CD4-positive, alpha-beta T cell (primary cell): Measurements from ENCODE around the gene ZNF19. TPM values are rescaled to one million over a fixed set of nuclear protein-coding genes. Genes with fewer than 3 reads are reported as not detected.

Experiments
- ATAC-seq: fragments of 200-7000 bp; cut with Tn5 transposase; one replicate; pipeline ENCODE4 v1.10.0; 2022; ENCODE audit warnings: mild to moderate bottlenecking; ENCODE audit not compliant: poor library complexity
- CTCF ChIA-PET: fragments of 350-600 bp; sonication (Branson Sonifier 250); formaldehyde crosslinking; loops from one replicate; lab custom pipeline; 2021; ENCODE audit warnings: antibody characterized with exemption, inconsistent platforms; lab: Charles Lee
- POLR2A ChIA-PET: fragments of 350-600 bp; sonication (Branson Sonifier 250); formaldehyde crosslinking; loops from one replicate; lab custom pipeline; 2021; ENCODE audit warnings: antibody characterized with exemption, inconsistent platforms; lab: Charles Lee
- DNase-seq, 14 experiments: peaks; one replicate each; pipeline ENCODE4 v3.0.0-alpha.2; 2013 to 2020; ENCODE audit warnings: mixed read lengths in 2 of 14
- H3K27ac ChIP-seq, 2 donors: one replicate each; pipeline versions ENCODE4 v1.5.1 to v1.7.0; 2013; ENCODE audit warnings: low read length in 2 of 2, low read depth in 1 of 2, mild to moderate bottlenecking in 1 of 2
- H3K27me3 ChIP-seq, 2 experiments: 1 replicate in 1 of 2; 2 replicates in 1 of 2; pipeline versions ENCODE4 v1.6.1 to v1.7.0; 2013; ENCODE audit warnings: low read length in 2 of 2, control low read depth in 1 of 2, mild to moderate bottlenecking in 1 of 2, moderate library complexity in 1 of 2; ENCODE audit not compliant: insufficient read depth in 2 of 2, control insufficient read depth in 1 of 2
- H3K36me3 ChIP-seq: one replicate; pipeline ENCODE4 v1.6.1; 2013; ENCODE audit warnings: low read length, control low read depth; ENCODE audit not compliant: insufficient read depth
- H3K4me1 ChIP-seq: one replicate; pipeline ENCODE4 v1.6.1; 2013; ENCODE audit warnings: low read length, control low read depth; ENCODE audit not compliant: insufficient read depth
- H3K4me3 ChIP-seq: one replicate; pipeline ENCODE4 v1.5.1; 2013; ENCODE audit warnings: mild to moderate bottlenecking, low read length, moderate library complexity
- H3K9me3 ChIP-seq, 2 experiments: 1 replicate in 1 of 2; 2 replicates in 1 of 2; pipeline versions ENCODE4 v1.6.1 to v1.7.0; 2013; ENCODE audit warnings: low read length in 2 of 2, mild to moderate bottlenecking in 2 of 2, control low read depth in 1 of 2, moderate library complexity in 1 of 2; ENCODE audit not compliant: control insufficient read depth in 1 of 2, insufficient read depth in 1 of 2
- H3K27ac Mint-ChIP-seq: one replicate; pipeline ENCODE4 v1.8.0; 2020; ENCODE audit warnings: mixed read lengths
- H3K27me3 Mint-ChIP-seq: one replicate; pipeline ENCODE4 v1.8.0; 2021; ENCODE audit warnings: mixed read lengths
- H3K36me3 Mint-ChIP-seq: one replicate; pipeline ENCODE4 v1.8.0; 2021; ENCODE audit warnings: low read depth, mixed read lengths
- H3K4me1 Mint-ChIP-seq: one replicate; pipeline ENCODE4 v1.8.0; 2021; ENCODE audit warnings: low read depth, mixed read lengths
- H3K4me3 Mint-ChIP-seq: one replicate; pipeline ENCODE4 v1.8.0; 2020; ENCODE audit warnings: mild to moderate bottlenecking, mixed read lengths
- H3K9me3 Mint-ChIP-seq: one replicate; pipeline ENCODE4 v1.8.0; 2020; ENCODE audit warnings: mixed read lengths
- intact Hi-C, 2 experiments: fragments of 100-400 bp; cut with DNase I in 1 of 2; cut with micrococcal nuclease in 1 of 2; formaldehyde crosslinking; loops; one replicate each; pipeline versions ENCODE4 v1.15.1 to v1.9.0; 2023 to 2025; cut with DNase I, micrococcal nuclease
- total RNA-seq, 174 experiments: library from RNA in 2 of 174; stranded (reverse) in 2 of 174; gene quantifications; one replicate each; pipeline ENCODE4 v1.2.3 and lab custom pipeline; 2021 to 2026
- TF ChIP-seq, protein P1 (sequence below): fragments of 200-600 bp; IDR thresholded peaks from one replicate; pipeline ENCODE4 v1.8.0; 2022; ENCODE audit warnings: antibody characterized with exemption, mild to moderate bottlenecking

The ZNF19 gene
- total RNA-seq, 2 experiments from 2014 or later: 4.6 to 6.4 TPM

DNA sequence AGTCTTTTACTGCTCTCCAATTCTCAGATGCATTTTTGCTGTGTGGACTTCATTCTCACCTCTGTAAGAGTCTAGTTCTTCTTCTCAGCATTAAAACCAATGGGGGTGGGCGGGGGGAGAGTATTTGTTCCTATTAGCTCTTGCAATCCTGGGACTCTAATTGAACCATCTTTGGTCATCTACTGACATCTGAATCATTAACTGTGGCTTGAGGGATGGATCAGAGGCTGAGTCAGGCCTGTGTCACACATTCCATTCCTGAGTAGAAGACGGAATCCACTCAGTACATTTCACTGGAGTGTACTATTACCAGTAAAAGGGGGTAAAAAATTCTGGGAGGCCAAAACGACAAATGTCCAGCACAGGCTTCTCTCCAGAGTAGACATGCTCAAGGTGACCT, 14.3 kb downstream of the ZNF19 start:
- H3K4me1 Mint-ChIP-seq: no peaks in the 10 kb centered on the region
- TF ChIP-seq, protein P1, sequence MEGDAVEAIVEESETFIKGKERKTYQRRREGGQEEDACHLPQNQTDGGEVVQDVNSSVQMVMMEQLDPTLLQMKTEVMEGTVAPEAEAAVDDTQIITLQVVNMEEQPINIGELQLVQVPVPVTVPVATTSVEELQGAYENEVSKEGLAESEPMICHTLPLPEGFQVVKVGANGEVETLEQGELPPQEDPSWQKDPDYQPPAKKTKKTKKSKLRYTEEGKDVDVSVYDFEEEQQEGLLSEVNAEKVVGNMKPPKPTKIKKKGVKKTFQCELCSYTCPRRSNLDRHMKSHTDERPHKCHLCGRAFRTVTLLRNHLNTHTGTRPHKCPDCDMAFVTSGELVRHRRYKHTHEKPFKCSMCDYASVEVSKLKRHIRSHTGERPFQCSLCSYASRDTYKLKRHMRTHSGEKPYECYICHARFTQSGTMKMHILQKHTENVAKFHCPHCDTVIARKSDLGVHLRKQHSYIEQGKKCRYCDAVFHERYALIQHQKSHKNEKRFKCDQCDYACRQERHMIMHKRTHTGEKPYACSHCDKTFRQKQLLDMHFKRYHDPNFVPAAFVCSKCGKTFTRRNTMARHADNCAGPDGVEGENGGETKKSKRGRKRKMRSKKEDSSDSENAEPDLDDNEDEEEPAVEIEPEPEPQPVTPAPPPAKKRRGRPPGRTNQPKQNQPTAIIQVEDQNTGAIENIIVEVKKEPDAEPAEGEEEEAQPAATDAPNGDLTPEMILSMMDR: no peak
- Histone ChIP-seq H3K27me3 (no peaks in the 10 kb centered on the region), H3K27ac (no peak overlapping the region), H3K4me1 (no peaks in the 10 kb centered on the region), H3K9me3 (no peaks in the 10 kb centered on the region), H3K36me3 (peaks cover 26% of the 10 kb centered on the region), H3K4me3 (no peak overlapping the region)
- no peaks in the 10 kb centered on the region for H3K9me3 Mint-ChIP-seq
- no peak overlapping the region for H3K27ac Mint-ChIP-seq
- intact Hi-C loops: no loop called here
- ATAC-seq: no peak
- H3K27me3 Mint-ChIP-seq: no peaks in the 10 kb centered on the region
- no peak for DNase-seq
- no peak overlapping the region for H3K4me3 Mint-ChIP-seq
- CTCF ChIA-PET: no interaction called here
- H3K36me3 Mint-ChIP-seq: peaks cover 59% of the 10 kb centered on the region
- POLR2A ChIA-PET: no interaction called here

DNA sequence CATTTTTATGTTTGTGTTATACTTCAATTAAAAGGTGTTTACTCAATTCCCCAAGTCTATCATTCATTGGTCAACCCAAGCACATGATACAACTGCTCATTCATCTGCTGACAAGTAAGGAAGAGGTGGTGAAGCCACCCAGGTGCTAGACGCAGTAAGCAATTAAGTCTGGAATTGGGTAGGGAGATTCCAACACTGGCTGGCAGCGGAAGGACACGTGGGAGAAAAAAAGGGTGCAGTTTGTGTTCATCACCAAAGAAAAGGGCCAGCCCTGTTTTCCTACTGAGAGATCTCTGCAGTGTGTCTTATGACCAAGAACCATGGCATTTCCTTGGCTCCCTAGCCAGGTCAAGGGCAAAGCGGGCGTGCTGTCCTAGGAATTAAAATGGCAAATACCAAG, 15.2 kb downstream of the ZNF19 start:
- no peak overlapping the region for H3K4me3 Mint-ChIP-seq
- CTCF ChIA-PET: no interaction called here

DNA sequence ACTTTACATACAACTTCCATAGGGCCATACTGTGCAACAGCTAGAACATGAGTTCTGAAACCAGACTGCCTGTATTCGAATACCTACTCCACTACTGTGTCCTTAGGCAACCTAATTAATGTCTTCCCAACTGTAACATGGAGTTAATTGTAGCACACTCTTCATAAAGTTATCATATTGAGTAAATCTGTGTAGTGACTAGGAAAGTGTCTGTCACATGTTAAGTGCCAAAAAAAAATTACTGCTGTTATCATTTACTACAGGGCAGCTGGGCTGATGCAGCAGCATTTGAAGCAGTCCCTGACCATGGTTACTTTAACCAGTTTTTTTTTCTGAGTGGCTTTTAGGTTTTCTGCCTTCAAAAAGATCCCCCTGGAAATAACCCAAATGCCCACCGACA, 16.2 kb downstream of the ZNF19 start:
- CTCF ChIA-PET: no interaction called here
- Histone ChIP-seq H3K4me3 (no peak overlapping the region), H3K4me1 (no peaks in the 10 kb centered on the region), H3K36me3 (peaks cover 20% of the 10 kb centered on the region), H3K27ac (no peak overlapping the region), H3K27me3 (no peaks in the 10 kb centered on the region), H3K9me3 (no peaks in the 10 kb centered on the region)
- Mint-ChIP-seq H3K9me3 (no peaks in the 10 kb centered on the region), H3K27ac (no peak overlapping the region), H3K36me3 (peaks cover 58% of the 10 kb centered on the region), H3K27me3 (no peaks in the 10 kb centered on the region), H3K4me3 (no peak overlapping the region), H3K4me1 (no peaks in the 10 kb centered on the region)
- POLR2A ChIA-PET: no interaction called here
- TF ChIP-seq, protein P1: no peak
- ATAC-seq (no peak), DNase-seq (no peak)
- intact Hi-C loops: no loop called here

More for the DNA sequence above, 15.2 kb downstream of the ZNF19 start:
- Histone ChIP-seq H3K36me3 (peaks cover 26% of the 10 kb centered on the region), H3K27me3 (no peaks in the 10 kb centered on the region), H3K4me3 (no peak overlapping the region), H3K9me3 (no peaks in the 10 kb centered on the region), H3K4me1 (no peaks in the 10 kb centered on the region), H3K27ac (no peak overlapping the region)
- H3K27ac Mint-ChIP-seq: no peak overlapping the region
- H3K4me1 Mint-ChIP-seq: no peaks in the 10 kb centered on the region
- no peaks in the 10 kb centered on the region for H3K9me3 Mint-ChIP-seq
- ATAC-seq (no peak), DNase-seq (no peak)
- TF ChIP-seq, protein P1: no peak
- H3K36me3 Mint-ChIP-seq: peaks cover 63% of the 10 kb centered on the region
- H3K27me3 Mint-ChIP-seq: no peaks in the 10 kb centered on the region
- intact Hi-C loops: no loop called here
- POLR2A ChIA-PET: no interaction called here
